Liver (tissue), 3 donors: Measurements from ENCODE around the gene TACSTD2.

ENCODE experiments used
- FOXA1 ChIP-seq: IDR thresholded peaks from 2 replicates; pipeline ENCODE4 v1.6.1; 2016; ENCODE audit warnings: antibody characterized with exemption
- GABPA ChIP-seq, 2 donors: IDR thresholded peaks in 1 of 2; conservative IDR thresholded peaks in 1 of 2; 2 replicates each; pipeline ENCODE4 v1.6.1; 2016; ENCODE audit warnings: antibody characterized with exemption in 2 of 2, mild to moderate bottlenecking in 1 of 2, moderate library complexity in 1 of 2
- HNF4G ChIP-seq: IDR thresholded peaks from 2 replicates; pipeline ENCODE4 v1.6.1; 2016; ENCODE audit warnings: antibody characterized with exemption
- TF ChIP-seq, protein P1 (sequence below): fragments of 150-350 bp; IDR thresholded peaks from 2 replicates; pipeline ENCODE4 v1.5.1; 2017; ENCODE audit warnings: improper control_type of control experiment, low read depth, low read length; ENCODE audit not compliant: missing input control
- donor health status: healthy.
- donor health status: healthy.

DNA sequence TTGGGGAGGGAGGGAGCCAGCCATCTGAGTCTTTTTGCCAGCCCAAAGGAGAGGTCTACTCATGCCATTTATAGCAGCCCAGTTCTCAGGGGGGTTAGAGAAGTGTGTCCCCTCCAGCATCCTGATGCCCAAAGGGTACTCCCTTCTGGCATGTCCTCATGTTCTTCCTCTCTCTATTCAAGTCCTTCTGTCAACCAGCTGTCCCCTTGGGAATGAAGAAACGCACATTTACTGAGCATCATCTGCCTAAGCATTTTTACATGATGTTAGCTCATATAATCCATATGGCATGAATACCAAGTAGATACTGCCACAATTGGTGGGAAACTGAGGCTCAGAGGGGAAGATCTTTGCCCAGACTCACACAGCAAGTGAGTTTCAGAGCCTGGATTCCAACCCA, 14.8 kb upstream of the TACSTD2 start:
- TF ChIP-seq, protein P1, sequence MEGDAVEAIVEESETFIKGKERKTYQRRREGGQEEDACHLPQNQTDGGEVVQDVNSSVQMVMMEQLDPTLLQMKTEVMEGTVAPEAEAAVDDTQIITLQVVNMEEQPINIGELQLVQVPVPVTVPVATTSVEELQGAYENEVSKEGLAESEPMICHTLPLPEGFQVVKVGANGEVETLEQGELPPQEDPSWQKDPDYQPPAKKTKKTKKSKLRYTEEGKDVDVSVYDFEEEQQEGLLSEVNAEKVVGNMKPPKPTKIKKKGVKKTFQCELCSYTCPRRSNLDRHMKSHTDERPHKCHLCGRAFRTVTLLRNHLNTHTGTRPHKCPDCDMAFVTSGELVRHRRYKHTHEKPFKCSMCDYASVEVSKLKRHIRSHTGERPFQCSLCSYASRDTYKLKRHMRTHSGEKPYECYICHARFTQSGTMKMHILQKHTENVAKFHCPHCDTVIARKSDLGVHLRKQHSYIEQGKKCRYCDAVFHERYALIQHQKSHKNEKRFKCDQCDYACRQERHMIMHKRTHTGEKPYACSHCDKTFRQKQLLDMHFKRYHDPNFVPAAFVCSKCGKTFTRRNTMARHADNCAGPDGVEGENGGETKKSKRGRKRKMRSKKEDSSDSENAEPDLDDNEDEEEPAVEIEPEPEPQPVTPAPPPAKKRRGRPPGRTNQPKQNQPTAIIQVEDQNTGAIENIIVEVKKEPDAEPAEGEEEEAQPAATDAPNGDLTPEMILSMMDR: no peak
- no peak for TF ChIP-seq FOXA1
- TF ChIP-seq GABPA (IDR thresholded peaks at IDR 0.05 in 1 of 2, conservative IDR thresholded peaks at IDR 0.05 in 1 of 2): no peak
- no peak for TF ChIP-seq HNF4G
